Measurements from ENCODE around the gene PRKAG1.

Gene PRKAG1

GRCh38 chr12:49031573-49032161, 13.1 kb upstream of the PRKAG1 start:
- no peak for TF ChIP-seq CTCF (IDR thresholded peaks at IDR 0.05)

- TF ChIP-seq CTCF (IDR thresholded peaks at IDR 0.05): no peak
Observed at GRCh38 chr12:49030714-49031572, 12.4 kb upstream of the PRKAG1 start.

GRCh38 chr12:49030119-49030518, 11.5 kb upstream of the PRKAG1 start:
- no peak for TF ChIP-seq CTCF (IDR thresholded peaks at IDR 0.05)

GRCh38 chr12:49028666-49029275, 10.2 kb upstream of the PRKAG1 start:
- TF ChIP-seq CTCF (IDR thresholded peaks at IDR 0.05): no peak

GRCh38 chr12:49027846-49028555, 9.4 kb upstream of the PRKAG1 start:
- no peak for TF ChIP-seq CTCF (IDR thresholded peaks at IDR 0.05)

- TF ChIP-seq CTCF (IDR thresholded peaks at IDR 0.05): no peak
Observed at GRCh38 chr12:49026678-49027480, 8.3 kb upstream of the PRKAG1 start.

- TF ChIP-seq CTCF (IDR thresholded peaks at IDR 0.05): no peak
Observed at GRCh38 chr12:49026101-49026500, 7.5 kb upstream of the PRKAG1 start.

Data from LNCAP (cell line).